Ovary (tissue), 3 donors: Measurements from ENCODE around the gene CASK.

ENCODE experiments used
- POLR2A ChIP-seq: fragments of 450-650 bp; IDR thresholded peaks from one replicate; pipeline ENCODE4 v1.6.1; 2017; ENCODE audit warnings: antibody characterized with exemption, mild to moderate bottlenecking, moderate library complexity
- TF ChIP-seq, protein P1 (sequence below), 3 donors: fragments of 450-650 bp in 2 of 3; fragments of 200-600 bp in 1 of 3; IDR thresholded peaks; one replicate each; pipeline versions ENCODE4 v1.5.1 to v1.8.0; 2016 to 2022; ENCODE audit warnings: antibody characterized with exemption in 3 of 3, mild to moderate bottlenecking in 1 of 3
- donor health status: DM: no; HTN: no; CAD: no.

DNA sequence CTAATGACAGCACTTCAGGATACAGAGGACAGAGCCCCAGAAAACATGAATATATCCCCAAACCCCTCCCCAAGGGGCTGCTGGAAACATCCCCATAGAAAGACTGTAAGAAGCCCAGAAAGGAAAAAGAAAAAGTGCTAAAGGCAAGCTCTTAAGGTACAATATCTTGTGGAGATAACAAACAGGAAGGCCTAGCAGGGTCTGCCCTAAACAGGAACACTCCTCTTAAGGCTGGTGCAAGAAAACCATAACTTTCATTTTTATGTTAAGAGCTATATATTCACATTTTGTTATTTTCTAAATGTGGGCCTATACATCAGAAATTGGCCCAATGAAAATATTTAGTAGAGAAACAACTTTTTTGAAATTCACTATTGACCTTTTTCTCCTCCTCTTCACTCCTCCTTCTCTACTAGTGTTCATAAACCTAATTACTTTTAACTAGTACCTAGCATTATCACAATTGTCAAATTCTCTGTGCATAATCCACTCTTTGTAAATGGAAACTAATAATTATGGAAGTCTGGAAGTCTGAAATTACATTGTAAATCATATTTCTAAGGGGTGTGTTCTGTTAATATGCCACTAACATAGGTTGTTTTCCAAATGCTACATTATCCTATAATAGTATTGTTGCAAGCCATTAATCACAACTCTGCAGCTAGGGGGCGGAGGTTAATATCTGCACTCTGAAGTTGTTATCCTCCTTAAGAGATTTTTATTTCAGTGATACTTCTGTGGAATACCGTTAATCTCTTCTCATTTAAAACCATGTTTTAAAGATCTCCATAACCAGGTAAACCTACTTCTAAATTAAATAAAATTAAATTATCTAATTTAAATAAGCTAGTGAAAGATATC is 59.8 kb downstream of the CASK start:
- no peak for TF ChIP-seq POLR2A
- TF ChIP-seq, protein P1, sequence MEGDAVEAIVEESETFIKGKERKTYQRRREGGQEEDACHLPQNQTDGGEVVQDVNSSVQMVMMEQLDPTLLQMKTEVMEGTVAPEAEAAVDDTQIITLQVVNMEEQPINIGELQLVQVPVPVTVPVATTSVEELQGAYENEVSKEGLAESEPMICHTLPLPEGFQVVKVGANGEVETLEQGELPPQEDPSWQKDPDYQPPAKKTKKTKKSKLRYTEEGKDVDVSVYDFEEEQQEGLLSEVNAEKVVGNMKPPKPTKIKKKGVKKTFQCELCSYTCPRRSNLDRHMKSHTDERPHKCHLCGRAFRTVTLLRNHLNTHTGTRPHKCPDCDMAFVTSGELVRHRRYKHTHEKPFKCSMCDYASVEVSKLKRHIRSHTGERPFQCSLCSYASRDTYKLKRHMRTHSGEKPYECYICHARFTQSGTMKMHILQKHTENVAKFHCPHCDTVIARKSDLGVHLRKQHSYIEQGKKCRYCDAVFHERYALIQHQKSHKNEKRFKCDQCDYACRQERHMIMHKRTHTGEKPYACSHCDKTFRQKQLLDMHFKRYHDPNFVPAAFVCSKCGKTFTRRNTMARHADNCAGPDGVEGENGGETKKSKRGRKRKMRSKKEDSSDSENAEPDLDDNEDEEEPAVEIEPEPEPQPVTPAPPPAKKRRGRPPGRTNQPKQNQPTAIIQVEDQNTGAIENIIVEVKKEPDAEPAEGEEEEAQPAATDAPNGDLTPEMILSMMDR (IDR thresholded peaks at IDR 0.05), result no peak
